ENCODE measurements around the gene RRP1.

GRCh38 chr21:43847301-43847700 lies 57.9 kb downstream of the RRP1 start:
- TF ChIP-seq POLR2AphosphoS5 (IDR thresholded peaks at IDR 0.05; ENCODE audit: low read depth, low read length) (no peak), CTCF (IDR thresholded peaks at IDR 0.05 in 2 of 3, conservative IDR thresholded peaks at IDR 0.05 in 1 of 3; ENCODE audit: borderline replicate concordance in 1 of 3, insufficient read depth in 1 of 3, low read depth in 2 of 3, low read length in 2 of 3) (no peak), FOSL1 (IDR thresholded peaks at IDR 0.05; ENCODE audit: low read depth) (no peak), ZFX (IDR thresholded peaks at IDR 0.05) (no peak), EZH2 (IDR thresholded peaks at IDR 0.05) (no peak), POLR2A (IDR thresholded peaks at IDR 0.05; ENCODE audit: borderline replicate concordance, extremely low read depth, insufficient read depth, insufficient read length) (no peak), ATF3 (IDR thresholded peaks at IDR 0.05) (no peak), YY1 (IDR thresholded peaks at IDR 0.05; ENCODE audit: extremely low read depth, insufficient replicate concordance, low read depth, low read length) (no peak), REST (IDR thresholded peaks at IDR 0.05; ENCODE audit: low read depth) (no peak), ZNF274 (IDR thresholded peaks at IDR 0.05; ENCODE audit: low read depth, low read length) (no peak), EZH2phosphoT487 (IDR thresholded peaks at IDR 0.05; ENCODE audit: borderline replicate concordance) (no peak), SIN3A (IDR thresholded peaks at IDR 0.05; ENCODE audit: low read depth) (no peak), MAX (IDR thresholded peaks at IDR 0.05) (no peak)
